Mucosa of descending colon (tissue), 3 donors: ENCODE results near the gene METTL16. TPM values are rescaled to one million over a fixed set of nuclear protein-coding genes. Genes with fewer than 3 reads are reported as not detected.

Source experiments
- ATAC-seq: fragments of 200-7000 bp; cut with Tn5 transposase; one replicate; pipeline ENCODE4 v1.9.1; 2020; ENCODE audit warnings: mild to moderate bottlenecking, moderate library complexity
- DNase-seq, 3 donors: peaks; one replicate each; pipeline ENCODE4 v3.0.0-alpha.2; 2020
- H3K36me3 ChIP-seq: fragments of 200-600 bp; one replicate; pipeline ENCODE4 v1.8.0; 2021; ENCODE audit warnings: low read depth, mild to moderate bottlenecking
- H3K4me1 ChIP-seq: fragments of 200-600 bp; one replicate; pipeline ENCODE4 v1.8.0; 2021; ENCODE audit warnings: low read depth, mild to moderate bottlenecking
- H3K4me3 ChIP-seq: fragments of 200-600 bp; one replicate; pipeline ENCODE4 v1.8.0; 2021; ENCODE audit warnings: mild to moderate bottlenecking
- H3K9me3 ChIP-seq: fragments of 200-600 bp; one replicate; pipeline ENCODE4 v1.8.0; 2021; ENCODE audit warnings: mild to moderate bottlenecking
- CTCF ChIP-seq: fragments of 200-600 bp; IDR thresholded peaks from one replicate; pipeline ENCODE4 v1.8.0; 2022; ENCODE audit warnings: antibody characterized with exemption, mild to moderate bottlenecking
- intact Hi-C, 2 donors: fragments of 100-400 bp; cut with DNase I in 1 of 2; cut with micrococcal nuclease in 1 of 2; formaldehyde crosslinking; loops; one replicate each; pipeline versions ENCODE4 v1.11.0 to v1.11.1; 2022; cut with DNase I, micrococcal nuclease
- total RNA-seq, 3 donors: library from RNA; stranded (reverse); fragmentation: NEBNext Ultra II Directional in 2 of 3; extraction: Animal tissue kit (Norgen Biotek cat#: 25700) in 2 of 3; gene quantifications; one replicate each; pipeline versions ENCODE4 v1.2.1 to v1.2.4, GENCODE V29; 2021 to 2023
- donor health status: DM: no; HTN: no; CAD: no; lungs with moderate emphysema.
- donor health status: DM: no; HTN: no; CAD: no.
- donor health status: DM: no; HTN: yes; CAD: no.

Gene METTL16
- total RNA-seq, 3 donors from 2014 or later = 16.2 to 30.7 (median 19.9) TPM

- peak in 1 of 3 donors; percentile 41 for DNase-seq
- no peak overlapping the region for H3K4me3 ChIP-seq
- no peak for ATAC-seq
- intact Hi-C loops = no loop called here
- peaks cover 11% of the 10 kb centered on the region for H3K36me3 ChIP-seq
- peaks cover 50% of the 10 kb centered on the region for H3K4me1 ChIP-seq
- no peak for TF ChIP-seq CTCF
- H3K9me3 ChIP-seq = no peaks in the 10 kb centered on the region
Observed at GRCh38 chr17:2397247-2398171, 114.2 kb downstream of the METTL16 start.

GRCh38 chr17:2396568-2397246 lies 115.0 kb downstream of the METTL16 start:
- ATAC-seq (peak; percentile 27), DNase-seq (peak; percentile 89 to 96 (median 93))
- no peak for TF ChIP-seq CTCF
- no peaks in the 10 kb centered on the region for H3K9me3 ChIP-seq
- intact Hi-C loops = no loop called here
- peaks cover 54% of the 10 kb centered on the region for H3K4me1 ChIP-seq
- peaks cover 8% of the 10 kb centered on the region for H3K36me3 ChIP-seq
- peak overlapping the region; percentile 5 for H3K4me3 ChIP-seq

- peaks cover 54% of the 10 kb centered on the region for H3K4me1 ChIP-seq
- peak in 1 of 3 donors; percentile 50 for DNase-seq
- no peak for ATAC-seq
Observed at GRCh38 chr17:2396192-2396567, 115.5 kb downstream of the METTL16 start.

GRCh38 chr17:2395258-2396181 lies 116.2 kb downstream of the METTL16 start:
- no peak overlapping the region for H3K4me3 ChIP-seq
- peaks cover 54% of the 10 kb centered on the region for H3K4me1 ChIP-seq
- intact Hi-C loops = no loop called here
- ATAC-seq = peak; percentile 1
- H3K36me3 ChIP-seq = no peaks in the 10 kb centered on the region
- DNase-seq = peak; percentile 63 to 77 (median 64)
- H3K9me3 ChIP-seq = no peaks in the 10 kb centered on the region
- no peak for TF ChIP-seq CTCF

More at GRCh38 chr17:2396192-2396567, 115.5 kb downstream of the METTL16 start:
- Histone ChIP-seq H3K4me3 (no peak overlapping the region), H3K36me3 (peaks cover 2% of the 10 kb centered on the region), H3K9me3 (no peaks in the 10 kb centered on the region)
- intact Hi-C loops = no loop called here
- no peak for TF ChIP-seq CTCF

GRCh38 chr17:2394775-2395201 lies 116.9 kb downstream of the METTL16 start:
- DNase-seq (peak in 1 of 3 donors; percentile 55), ATAC-seq (no peak)
- TF ChIP-seq CTCF = no peak
- intact Hi-C loops = no loop called here
- Histone ChIP-seq H3K4me1 (peaks cover 54% of the 10 kb centered on the region), H3K36me3 (no peaks in the 10 kb centered on the region), H3K4me3 (no peak overlapping the region), H3K9me3 (no peaks in the 10 kb centered on the region)
